ENCODE measurements around the gene ATP2C2.

DNA sequence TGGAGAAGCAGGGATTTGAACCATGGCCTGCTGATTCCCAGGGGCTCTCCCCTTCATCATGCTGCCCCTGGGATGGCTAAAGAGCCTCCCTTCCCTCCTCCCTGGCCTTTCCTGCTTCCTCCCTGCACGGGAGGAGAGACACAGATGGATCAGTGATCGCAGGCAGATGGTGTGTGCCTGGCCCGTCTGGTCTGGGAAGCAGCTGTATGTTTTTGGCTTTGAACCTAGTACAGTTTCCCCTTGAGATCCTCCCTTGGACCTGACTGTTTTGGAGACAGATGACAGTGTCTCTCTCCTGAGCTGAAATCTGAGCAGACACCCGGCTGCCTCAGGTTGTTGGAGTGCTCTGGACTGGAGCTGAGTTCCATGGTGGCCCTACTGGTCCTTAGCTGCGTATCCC is 29.0 kb upstream of the ATP2C2 start:
- TF ChIP-seq POLR2A (IDR thresholded peaks at IDR 0.05) = no peak
- TF ChIP-seq, protein P1, sequence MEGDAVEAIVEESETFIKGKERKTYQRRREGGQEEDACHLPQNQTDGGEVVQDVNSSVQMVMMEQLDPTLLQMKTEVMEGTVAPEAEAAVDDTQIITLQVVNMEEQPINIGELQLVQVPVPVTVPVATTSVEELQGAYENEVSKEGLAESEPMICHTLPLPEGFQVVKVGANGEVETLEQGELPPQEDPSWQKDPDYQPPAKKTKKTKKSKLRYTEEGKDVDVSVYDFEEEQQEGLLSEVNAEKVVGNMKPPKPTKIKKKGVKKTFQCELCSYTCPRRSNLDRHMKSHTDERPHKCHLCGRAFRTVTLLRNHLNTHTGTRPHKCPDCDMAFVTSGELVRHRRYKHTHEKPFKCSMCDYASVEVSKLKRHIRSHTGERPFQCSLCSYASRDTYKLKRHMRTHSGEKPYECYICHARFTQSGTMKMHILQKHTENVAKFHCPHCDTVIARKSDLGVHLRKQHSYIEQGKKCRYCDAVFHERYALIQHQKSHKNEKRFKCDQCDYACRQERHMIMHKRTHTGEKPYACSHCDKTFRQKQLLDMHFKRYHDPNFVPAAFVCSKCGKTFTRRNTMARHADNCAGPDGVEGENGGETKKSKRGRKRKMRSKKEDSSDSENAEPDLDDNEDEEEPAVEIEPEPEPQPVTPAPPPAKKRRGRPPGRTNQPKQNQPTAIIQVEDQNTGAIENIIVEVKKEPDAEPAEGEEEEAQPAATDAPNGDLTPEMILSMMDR (IDR thresholded peaks at IDR 0.05) = no peak
